Measurements from ENCODE around the gene BICD2. TPM values are rescaled to one million over a fixed set of nuclear protein-coding genes. Genes with fewer than 3 reads are reported as not detected.

Gene BICD2
- total RNA-seq, 4 donors from 2014 or later = 42.3 to 75.3 (median 51.8) TPM

DNA sequence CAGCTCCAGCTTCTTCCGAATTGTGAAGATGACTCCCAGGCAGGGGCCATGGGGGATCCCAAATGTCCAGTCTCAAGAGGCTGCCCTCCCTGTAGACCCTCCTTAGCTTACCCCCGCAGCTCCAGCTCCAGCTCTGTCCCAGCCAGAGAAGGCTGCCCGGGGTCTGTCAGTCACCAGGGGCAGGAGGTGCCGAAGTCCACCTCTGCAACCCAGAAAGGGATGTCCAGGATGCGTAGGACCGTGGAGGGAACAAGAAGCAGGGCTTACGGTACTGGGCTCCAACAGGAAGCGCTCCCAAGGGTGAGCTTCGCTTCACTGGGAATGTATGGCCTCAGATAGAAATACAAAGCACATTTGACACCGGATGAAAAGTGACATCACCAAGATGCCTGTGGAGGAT is 100.7 kb downstream of the BICD2 start:
- Histone ChIP-seq H3K27me3 (no peaks in the 10 kb centered on the region), H3K36me3 (peaks cover 0 to 22% of the 10 kb centered on the region in 2 donors), H3K9me3 (no peaks in the 10 kb centered on the region), H3K27ac (no peak overlapping the region), H3K4me3 (no peak overlapping the region), H3K4me1 (peaks cover 0 to 41% (median 8%) of the 10 kb centered on the region in 3 donors)
- no peak for ATAC-seq
- no CpG with 5 or more reads among the region's 10 CpGs for WGBS, 2 donors (ENCODE audit: low coverage in 1 of 2)
- no peak for TF ChIP-seq POLR2AphosphoS5 (IDR thresholded peaks at IDR 0.05)

DNA sequence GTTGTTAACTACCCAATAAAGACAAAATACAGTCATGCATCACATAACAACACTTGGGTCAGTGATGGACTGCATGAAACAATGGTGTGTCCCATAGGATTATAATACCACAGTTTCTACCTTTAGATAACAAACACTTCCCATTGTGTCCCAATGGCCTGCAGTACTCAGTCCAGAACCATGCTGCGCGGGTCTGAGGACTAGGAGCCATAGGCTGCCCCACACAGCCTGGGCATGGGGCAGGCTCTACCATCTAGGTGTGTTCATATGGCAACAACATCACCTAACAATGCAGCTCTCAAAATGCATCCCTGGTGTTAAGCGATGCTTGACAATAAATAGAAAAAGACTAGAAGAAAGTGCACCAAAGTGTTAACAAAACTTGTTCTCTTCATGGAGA is 101.5 kb downstream of the BICD2 start:
- Histone ChIP-seq H3K4me1 (peaks cover 0 to 33% (median 0%) of the 10 kb centered on the region in 3 donors), H3K27ac (no peak overlapping the region), H3K36me3 (peaks cover 0 to 28% of the 10 kb centered on the region in 2 donors), H3K27me3 (no peaks in the 10 kb centered on the region), H3K4me3 (no peak overlapping the region), H3K9me3 (no peaks in the 10 kb centered on the region)
- ATAC-seq = no peak
- TF ChIP-seq EP300 (IDR thresholded peaks at IDR 0.05) (no peak), POLR2A (IDR thresholded peaks at IDR 0.05) (no peak)
- TF ChIP-seq, protein P1, sequence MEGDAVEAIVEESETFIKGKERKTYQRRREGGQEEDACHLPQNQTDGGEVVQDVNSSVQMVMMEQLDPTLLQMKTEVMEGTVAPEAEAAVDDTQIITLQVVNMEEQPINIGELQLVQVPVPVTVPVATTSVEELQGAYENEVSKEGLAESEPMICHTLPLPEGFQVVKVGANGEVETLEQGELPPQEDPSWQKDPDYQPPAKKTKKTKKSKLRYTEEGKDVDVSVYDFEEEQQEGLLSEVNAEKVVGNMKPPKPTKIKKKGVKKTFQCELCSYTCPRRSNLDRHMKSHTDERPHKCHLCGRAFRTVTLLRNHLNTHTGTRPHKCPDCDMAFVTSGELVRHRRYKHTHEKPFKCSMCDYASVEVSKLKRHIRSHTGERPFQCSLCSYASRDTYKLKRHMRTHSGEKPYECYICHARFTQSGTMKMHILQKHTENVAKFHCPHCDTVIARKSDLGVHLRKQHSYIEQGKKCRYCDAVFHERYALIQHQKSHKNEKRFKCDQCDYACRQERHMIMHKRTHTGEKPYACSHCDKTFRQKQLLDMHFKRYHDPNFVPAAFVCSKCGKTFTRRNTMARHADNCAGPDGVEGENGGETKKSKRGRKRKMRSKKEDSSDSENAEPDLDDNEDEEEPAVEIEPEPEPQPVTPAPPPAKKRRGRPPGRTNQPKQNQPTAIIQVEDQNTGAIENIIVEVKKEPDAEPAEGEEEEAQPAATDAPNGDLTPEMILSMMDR (IDR thresholded peaks at IDR 0.05) = no peak
- 95 to 96% methylated on average over 3 of the region's 3 CpGs for WGBS, 2 donors (ENCODE audit: low coverage in 1 of 2)

DNA sequence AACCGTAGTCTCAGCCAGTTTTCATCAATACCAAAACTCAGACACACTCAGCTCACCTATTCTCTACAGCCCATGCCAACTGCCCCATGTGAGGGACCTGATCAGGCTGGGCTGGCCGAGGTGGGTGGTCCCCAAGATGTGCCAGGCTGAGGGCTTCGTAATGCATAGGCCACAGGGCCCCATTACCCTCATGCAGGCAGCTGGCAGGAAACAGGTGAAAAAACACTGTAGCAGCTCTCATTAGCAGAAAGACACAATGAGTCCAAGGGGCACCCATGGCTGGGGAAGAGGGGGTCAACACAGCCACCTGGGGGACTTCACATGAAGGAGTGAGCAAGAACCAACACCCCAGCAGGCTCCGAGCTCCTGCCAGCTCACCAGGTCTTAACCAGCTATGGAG is 102.9 kb downstream of the BICD2 start:
- TF ChIP-seq, protein P1 (IDR thresholded peaks at IDR 0.05) = no peak
- TF ChIP-seq EP300 (IDR thresholded peaks at IDR 0.05) (no peak), POLR2A (IDR thresholded peaks at IDR 0.05) (no peak), POLR2AphosphoS5 (IDR thresholded peaks at IDR 0.05) (no peak)
- no peak overlapping the region for H3K4me3 ChIP-seq
- no peaks in the 10 kb centered on the region for H3K9me3 ChIP-seq
- H3K27me3 ChIP-seq = no peaks in the 10 kb centered on the region
- 94% methylated on average over 2 of the region's 4 CpGs; no CpG with 5 or more reads in 1 of the 2 donors for WGBS, 2 donors (ENCODE audit: low coverage in 1 of 2)
- H3K27ac ChIP-seq = no peak overlapping the region
- H3K4me1 ChIP-seq = peaks cover 0 to 22% (median 0%) of the 10 kb centered on the region in 3 donors
- peaks cover 0 to 37% of the 10 kb centered on the region in 2 donors for H3K36me3 ChIP-seq
- ATAC-seq = no peak

Other genes starting within 250 kb of the BICD2 start
- gene ECM2, start 228.8 kb downstream of the BICD2 start, total RNA-seq = 10 to 100 TPM in 3 of 4 donors, 1 to 10 TPM in 1; 8.2 to 20.1 (median 14.2) TPM
- 10 to 100 TPM in 1 of 4 donors, 1 to 10 TPM in 3; 7.2 to 14.1 (median 8.9) TPM for gene IPPK, start 94.7 kb downstream of the BICD2 start, total RNA-seq
- gene ZNF484, start 113.2 kb upstream of the BICD2 start, total RNA-seq = 10 to 100 TPM in 3 of 4 donors, 1 to 10 TPM in 1; 10.0 to 14.3 (median 13.1) TPM
- gene FGD3, start 182.7 kb upstream of the BICD2 start, total RNA-seq = 1 to 10 TPM; 1.7 to 4.2 (median 3.3) TPM